DOHH2 (cell line): ENCODE results near the gene ATP2A3.

ENCODE experiments used
- H3F3A ChIP-seq: fragments of 200-600 bp; sonication (generic), shearing (Covaris generic); 2 replicates; pipeline ENCODE4 v1.6.0; 2016; ENCODE audit warnings: antibody characterized with exemption, mild to moderate bottlenecking; ENCODE audit not compliant: control insufficient read depth, insufficient read depth
- H3K27ac ChIP-seq: fragments of 200-600 bp; sonication (generic); 2 replicates; pipeline ENCODE4 v1.5.1; 2014; ENCODE audit warnings: low read depth, mild to moderate bottlenecking, low read length, moderate library complexity
- H3K27me3 ChIP-seq: fragments of 200-600 bp; sonication (generic); 2 replicates; pipeline ENCODE4 v1.6.1; 2014; ENCODE audit warnings: mild to moderate bottlenecking, low read length, mixed read lengths; ENCODE audit not compliant: control insufficient read depth
- H3K36me3 ChIP-seq: fragments of 200-600 bp; sonication (generic); 2 replicates; pipeline ENCODE4 v1.6.1; 2014; ENCODE audit warnings: mild to moderate bottlenecking, low read length, moderate library complexity, mixed read lengths; ENCODE audit not compliant: control insufficient read depth
- H3K4me1 ChIP-seq: fragments of 200-600 bp; sonication (generic); 2 replicates; pipeline ENCODE4 v1.6.1; 2014; ENCODE audit warnings: mild to moderate bottlenecking, low read length, mixed read lengths; ENCODE audit not compliant: control insufficient read depth
- H3K4me2 ChIP-seq: fragments of 200-600 bp; sonication (generic); 2 replicates; pipeline ENCODE4 v1.6.0; 2014; ENCODE audit warnings: mild to moderate bottlenecking, low read length, moderate library complexity
- H3K4me3 ChIP-seq: fragments of 200-600 bp; sonication (generic); 2 replicates; pipeline ENCODE4 v1.5.1; 2014; ENCODE audit warnings: mild to moderate bottlenecking, low read length, mixed read lengths
- H3K79me2 ChIP-seq: fragments of 200-600 bp; sonication (generic); 2 replicates; pipeline ENCODE4 v1.6.1; 2014; ENCODE audit warnings: mild to moderate bottlenecking, low read length, mixed read lengths; ENCODE audit not compliant: control insufficient read depth
- H3K9me2 ChIP-seq: fragments of 200-600 bp; sonication (generic); replicated peaks from 2 replicates; pipeline ENCODE4 v1.6.1; 2014; ENCODE audit warnings: mild to moderate bottlenecking, low read length, mixed read lengths; ENCODE audit not compliant: control insufficient read depth
- H3K9me3 ChIP-seq: fragments of 200-600 bp; sonication (generic); 2 replicates; pipeline ENCODE4 v1.6.1; 2014; ENCODE audit warnings: antibody characterized with exemption, low read length, mixed read lengths; ENCODE audit not compliant: control insufficient read depth, insufficient read depth
- H4K20me1 ChIP-seq: fragments of 200-600 bp; sonication (generic); 2 replicates; pipeline ENCODE4 v1.6.0; 2014; ENCODE audit warnings: low read depth, mild to moderate bottlenecking, antibody characterized with exemption, low read length, moderate library complexity; ENCODE audit not compliant: control insufficient read depth, insufficient read depth
- EZH2phosphoT487 ChIP-seq: fragments of 200-600 bp; sonication (generic); IDR thresholded peaks from 2 replicates; pipeline ENCODE4 v1.6.1; 2017; ENCODE audit warnings: borderline replicate concordance, mild to moderate bottlenecking, antibody characterized with exemption, low read length, moderate library complexity, mixed read lengths
- TF ChIP-seq, protein P1 (sequence below): fragments of 200-600 bp; sonication (generic); IDR thresholded peaks from one replicate; pipeline ENCODE4 v1.5.1; 2014; ENCODE audit warnings: antibody characterized with exemption, mild to moderate bottlenecking, low read depth, low read length; ENCODE audit not compliant: poor library complexity, severe bottlenecking

ATP2A3 gene

DNA sequence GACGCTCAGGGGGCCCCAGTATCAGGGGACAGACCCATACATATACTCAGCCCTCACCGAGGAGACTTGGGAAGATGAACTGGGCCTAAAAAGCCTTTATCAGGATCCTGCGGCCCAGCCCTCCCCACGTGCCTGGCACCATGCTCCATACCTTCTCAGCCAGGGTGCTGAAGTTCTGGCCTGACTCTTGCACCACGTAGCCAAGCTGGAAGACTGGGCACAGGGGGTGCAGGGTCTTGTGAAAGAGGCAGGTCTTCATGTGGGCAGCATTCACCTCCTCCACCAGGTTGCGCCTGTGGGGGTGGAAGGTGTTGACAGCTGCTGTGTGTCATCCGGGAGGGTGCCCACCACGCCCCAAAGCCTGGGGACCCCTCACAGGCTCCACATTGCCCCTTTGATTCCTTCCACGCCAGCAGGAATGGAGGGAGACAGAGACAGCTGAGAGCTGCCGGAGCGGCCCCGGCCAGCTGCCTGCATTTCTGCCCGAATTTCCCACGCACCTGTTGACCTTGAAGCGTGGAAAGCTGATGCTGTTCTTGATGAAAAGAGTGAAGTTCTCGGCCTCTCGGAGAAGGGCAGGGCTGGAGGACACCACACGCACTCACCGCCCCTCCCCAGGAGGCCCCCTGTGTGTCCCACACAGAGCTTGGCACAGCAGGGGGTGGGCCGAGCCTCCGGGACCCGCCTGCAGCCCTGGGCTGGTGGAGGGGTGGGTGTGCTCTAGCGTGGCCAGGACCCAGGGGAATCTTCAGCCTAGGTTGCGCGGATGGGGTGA is 61.0 kb downstream of the ATP2A3 start:
- TF ChIP-seq EZH2phosphoT487 = no peak
- TF ChIP-seq, protein P1, sequence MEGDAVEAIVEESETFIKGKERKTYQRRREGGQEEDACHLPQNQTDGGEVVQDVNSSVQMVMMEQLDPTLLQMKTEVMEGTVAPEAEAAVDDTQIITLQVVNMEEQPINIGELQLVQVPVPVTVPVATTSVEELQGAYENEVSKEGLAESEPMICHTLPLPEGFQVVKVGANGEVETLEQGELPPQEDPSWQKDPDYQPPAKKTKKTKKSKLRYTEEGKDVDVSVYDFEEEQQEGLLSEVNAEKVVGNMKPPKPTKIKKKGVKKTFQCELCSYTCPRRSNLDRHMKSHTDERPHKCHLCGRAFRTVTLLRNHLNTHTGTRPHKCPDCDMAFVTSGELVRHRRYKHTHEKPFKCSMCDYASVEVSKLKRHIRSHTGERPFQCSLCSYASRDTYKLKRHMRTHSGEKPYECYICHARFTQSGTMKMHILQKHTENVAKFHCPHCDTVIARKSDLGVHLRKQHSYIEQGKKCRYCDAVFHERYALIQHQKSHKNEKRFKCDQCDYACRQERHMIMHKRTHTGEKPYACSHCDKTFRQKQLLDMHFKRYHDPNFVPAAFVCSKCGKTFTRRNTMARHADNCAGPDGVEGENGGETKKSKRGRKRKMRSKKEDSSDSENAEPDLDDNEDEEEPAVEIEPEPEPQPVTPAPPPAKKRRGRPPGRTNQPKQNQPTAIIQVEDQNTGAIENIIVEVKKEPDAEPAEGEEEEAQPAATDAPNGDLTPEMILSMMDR = no peak
- no peak overlapping the region for H3K4me3 ChIP-seq
- H3K27me3 ChIP-seq = no peaks in the 10 kb centered on the region
- H4K20me1 ChIP-seq = no peaks in the 10 kb centered on the region
- H3K79me2 ChIP-seq = no peaks in the 10 kb centered on the region
- H3K36me3 ChIP-seq = no peaks in the 10 kb centered on the region
- no peaks in the 10 kb centered on the region for H3K9me2 ChIP-seq
- no peak overlapping the region for H3K4me2 ChIP-seq
- no peaks in the 10 kb centered on the region for H3K9me3 ChIP-seq
- peaks cover 3% of the 10 kb centered on the region; the same call in 1 of the 2 replicates for H3F3A ChIP-seq
- H3K27ac ChIP-seq = no peak overlapping the region
- H3K4me1 ChIP-seq = peaks cover 18% of the 10 kb centered on the region

DNA sequence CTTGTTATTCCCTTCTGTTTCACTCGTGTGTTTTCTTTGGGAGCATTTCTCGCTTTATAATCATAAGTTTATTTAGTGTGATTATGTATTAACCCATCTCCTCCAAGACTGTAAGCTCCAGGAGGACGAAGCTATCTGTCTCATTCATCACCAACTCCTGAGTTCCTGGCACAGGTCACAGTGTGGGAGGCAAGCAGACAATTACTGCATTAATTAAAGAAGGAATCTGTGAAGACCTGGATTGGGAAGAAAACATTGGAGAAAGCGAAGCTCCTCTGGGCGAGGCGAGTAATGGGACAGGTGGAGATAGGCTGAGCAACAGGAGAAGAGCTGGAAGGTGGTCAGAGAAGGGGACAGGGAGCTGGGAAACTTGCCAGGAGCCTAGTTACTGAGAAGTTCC is 63.6 kb downstream of the ATP2A3 start:
- Histone ChIP-seq H4K20me1 (no peaks in the 10 kb centered on the region), H3K27ac (no peak overlapping the region), H3K4me2 (no peak overlapping the region), H3K36me3 (no peaks in the 10 kb centered on the region), H3F3A (peaks cover 3% of the 10 kb centered on the region; the same call in 1 of the 2 replicates), H3K4me1 (peaks cover 31% of the 10 kb centered on the region), H3K79me2 (no peaks in the 10 kb centered on the region), H3K4me3 (no peak overlapping the region), H3K27me3 (no peaks in the 10 kb centered on the region), H3K9me2 (no peaks in the 10 kb centered on the region), H3K9me3 (no peaks in the 10 kb centered on the region)
- TF ChIP-seq, protein P1 = no peak
- no peak for TF ChIP-seq EZH2phosphoT487

DNA sequence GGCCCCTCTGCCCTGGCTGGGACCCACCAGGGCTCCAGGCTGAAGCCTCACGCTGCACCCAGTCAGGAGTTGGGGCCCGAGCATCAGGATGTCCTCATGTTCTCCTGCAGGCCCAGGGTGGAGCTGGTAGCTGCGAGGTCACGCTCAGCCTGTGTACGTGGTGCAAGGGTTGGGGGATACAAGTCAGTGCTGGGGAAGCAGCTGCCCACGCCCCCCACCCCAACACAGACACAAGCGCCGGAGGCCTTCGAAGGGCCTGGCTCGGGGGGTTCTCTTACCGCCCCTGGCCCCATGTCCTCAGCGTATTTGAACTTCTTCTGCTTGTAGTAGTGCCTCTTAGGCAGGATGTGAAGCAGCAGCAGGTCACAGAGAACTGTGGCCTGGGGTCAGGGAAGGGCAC is 66.5 kb downstream of the ATP2A3 start:
- Histone ChIP-seq H3K27me3 (no peaks in the 10 kb centered on the region), H3F3A (peaks cover 6% of the 10 kb centered on the region), H3K9me2 (no peaks in the 10 kb centered on the region), H3K79me2 (no peaks in the 10 kb centered on the region), H3K9me3 (no peaks in the 10 kb centered on the region), H4K20me1 (no peaks in the 10 kb centered on the region), H3K4me3 (no peak overlapping the region), H3K27ac (no peak overlapping the region), H3K4me2 (no peak overlapping the region), H3K36me3 (no peaks in the 10 kb centered on the region), H3K4me1 (peaks cover 32% of the 10 kb centered on the region)
- TF ChIP-seq, protein P1 = no peak
- TF ChIP-seq EZH2phosphoT487 = no peak
